ENCODE results near the gene SSUH2.

DNA sequence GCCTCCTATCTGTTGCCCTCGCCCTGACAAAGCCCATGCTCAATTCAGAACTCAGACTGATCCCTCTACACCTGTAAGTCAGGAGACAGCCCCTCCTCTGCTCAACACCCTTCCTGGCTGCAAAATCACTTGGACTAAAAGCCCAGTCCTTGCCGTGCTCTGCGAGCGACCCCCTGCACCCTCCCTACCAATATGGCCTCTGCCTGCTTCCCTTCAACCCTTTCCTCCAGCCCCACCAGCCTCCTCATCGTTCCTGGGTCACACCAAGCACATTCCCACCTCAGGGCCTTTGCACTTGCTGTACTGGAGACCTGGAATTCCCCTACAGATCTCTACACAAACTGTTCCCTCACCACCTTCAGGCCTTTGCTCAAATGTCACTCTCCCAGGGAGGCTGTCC, 5.2 kb upstream of the SSUH2 start:
- no peak for TF ChIP-seq POLR2A (IDR thresholded peaks at IDR 0.05)
- TF ChIP-seq, protein P1, sequence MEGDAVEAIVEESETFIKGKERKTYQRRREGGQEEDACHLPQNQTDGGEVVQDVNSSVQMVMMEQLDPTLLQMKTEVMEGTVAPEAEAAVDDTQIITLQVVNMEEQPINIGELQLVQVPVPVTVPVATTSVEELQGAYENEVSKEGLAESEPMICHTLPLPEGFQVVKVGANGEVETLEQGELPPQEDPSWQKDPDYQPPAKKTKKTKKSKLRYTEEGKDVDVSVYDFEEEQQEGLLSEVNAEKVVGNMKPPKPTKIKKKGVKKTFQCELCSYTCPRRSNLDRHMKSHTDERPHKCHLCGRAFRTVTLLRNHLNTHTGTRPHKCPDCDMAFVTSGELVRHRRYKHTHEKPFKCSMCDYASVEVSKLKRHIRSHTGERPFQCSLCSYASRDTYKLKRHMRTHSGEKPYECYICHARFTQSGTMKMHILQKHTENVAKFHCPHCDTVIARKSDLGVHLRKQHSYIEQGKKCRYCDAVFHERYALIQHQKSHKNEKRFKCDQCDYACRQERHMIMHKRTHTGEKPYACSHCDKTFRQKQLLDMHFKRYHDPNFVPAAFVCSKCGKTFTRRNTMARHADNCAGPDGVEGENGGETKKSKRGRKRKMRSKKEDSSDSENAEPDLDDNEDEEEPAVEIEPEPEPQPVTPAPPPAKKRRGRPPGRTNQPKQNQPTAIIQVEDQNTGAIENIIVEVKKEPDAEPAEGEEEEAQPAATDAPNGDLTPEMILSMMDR (IDR thresholded peaks at IDR 0.05): no peak

Data from adrenal gland (tissue), 5 donors.